CD14-positive monocyte (primary cell): ENCODE data around the gene RPA3. TPM values are rescaled to one million over a fixed set of nuclear protein-coding genes. Genes with fewer than 3 reads are reported as not detected.

Experiments
- DNase-seq, 3 donors: peaks; one replicate each; pipeline ENCODE4 v3.0.0-alpha.2; 2011 to 2022
- H2AFZ ChIP-seq: 2 replicates; pipeline ENCODE4 v1.6.0; 2012; ENCODE audit warnings: mild to moderate bottlenecking, low read depth, low read length, inconsistent platforms; ENCODE audit not compliant: insufficient read depth, poor library complexity, severe bottlenecking
- H3K27ac ChIP-seq, 2 donors: 1 replicate in 1 of 2; 2 replicates in 1 of 2; pipeline ENCODE4 v1.5.1; 2012 to 2013; ENCODE audit warnings: low read length in 2 of 2, control low read depth in 1 of 2, inconsistent platforms in 1 of 2, low read depth in 1 of 2, mild to moderate bottlenecking in 1 of 2
- H3K27me3 ChIP-seq, 2 donors: one replicate each; pipeline versions ENCODE4 v1.6.0 to v1.6.1; 2011 to 2013; ENCODE audit warnings: low read length in 2 of 2; ENCODE audit not compliant: control insufficient read depth in 2 of 2, insufficient read depth in 2 of 2
- H3K36me3 ChIP-seq, 2 donors: replicated peaks in 1 of 2; 1 replicate in 1 of 2; 2 replicates in 1 of 2; pipeline versions ENCODE4 v1.5.1 to v1.6.1; 2012 to 2013; ENCODE audit warnings: low read length in 2 of 2, control low read depth in 1 of 2, inconsistent platforms in 1 of 2, mild to moderate bottlenecking in 1 of 2; ENCODE audit not compliant: insufficient read depth in 2 of 2, control insufficient read depth in 1 of 2
- H3K4me1 ChIP-seq, 2 donors: 1 replicate in 1 of 2; 2 replicates in 1 of 2; pipeline versions ENCODE4 v1.5.1 to v1.6.1; 2012 to 2013; ENCODE audit warnings: low read length in 2 of 2, control low read depth in 1 of 2, inconsistent platforms in 1 of 2, mild to moderate bottlenecking in 1 of 2, moderate library complexity in 1 of 2; ENCODE audit not compliant: insufficient read depth in 2 of 2, control insufficient read depth in 1 of 2
- H3K4me2 ChIP-seq: replicated peaks from 2 replicates; pipeline ENCODE3; 2012; ENCODE audit warnings: low read length, moderate library complexity, mild to moderate bottlenecking; ENCODE audit not compliant: poor library complexity, severe bottlenecking; ENCODE audit errors: extremely low read depth
- H3K4me3 ChIP-seq, 3 experiments: fragments of 200-600 bp in 1 of 3; sonication (generic) in 1 of 3; replicated peaks in 1 of 3; 1 replicate in 2 of 3; 2 replicates in 1 of 3; pipeline ENCODE4 v1.5.1; 2011 to 2013; ENCODE audit warnings: low read length in 3 of 3, mild to moderate bottlenecking in 3 of 3, control low read depth in 2 of 3, low read depth in 2 of 3, inconsistent platforms in 1 of 3, moderate library complexity in 1 of 3
- H3K79me2 ChIP-seq: 2 replicates; pipeline ENCODE4 v1.6.0; 2012; ENCODE audit warnings: mild to moderate bottlenecking, control low read depth, inconsistent platforms, low read length, moderate library complexity; ENCODE audit not compliant: insufficient read depth
- H3K9ac ChIP-seq: 2 replicates; pipeline ENCODE4 v1.6.0; 2017; ENCODE audit warnings: low read length, mild to moderate bottlenecking; ENCODE audit not compliant: insufficient read depth, poor library complexity, severe bottlenecking
- H3K9me3 ChIP-seq, 2 donors: replicated peaks in 1 of 2; 1 replicate in 1 of 2; 2 replicates in 1 of 2; pipeline versions ENCODE4 v1.5.1 to v1.6.1; 2012 to 2013; ENCODE audit warnings: low read length in 2 of 2, control low read depth in 1 of 2; ENCODE audit not compliant: control insufficient read depth in 1 of 2, insufficient read depth in 1 of 2
- H4K20me1 ChIP-seq: 2 replicates; pipeline ENCODE4 v1.6.0; 2012; ENCODE audit warnings: mild to moderate bottlenecking, low read length, control low read depth, moderate library complexity; ENCODE audit not compliant: insufficient read depth
- H3K27ac Mint-ChIP-seq, 7 donors: one replicate each; pipeline ENCODE4 v1.8.0; 2020; ENCODE audit warnings: mild to moderate bottlenecking in 7 of 7, mixed read lengths in 7 of 7, moderate library complexity in 6 of 7, inconsistent platforms in 2 of 7
- H3K27me3 Mint-ChIP-seq, 3 donors: one replicate each; pipeline ENCODE4 v1.8.0; 2021 to 2022; ENCODE audit warnings: low read depth in 3 of 3, mild to moderate bottlenecking in 3 of 3, mixed read lengths in 3 of 3, moderate library complexity in 3 of 3, inconsistent platforms in 1 of 3
- H3K36me3 Mint-ChIP-seq, 2 donors: one replicate each; pipeline ENCODE4 v1.8.0; 2020; ENCODE audit warnings: mixed read lengths in 2 of 2, inconsistent platforms in 1 of 2, mild to moderate bottlenecking in 1 of 2
- H3K4me1 Mint-ChIP-seq: one replicate; pipeline ENCODE4 v1.8.0; 2020; ENCODE audit warnings: mild to moderate bottlenecking, mixed read lengths
- H3K4me3 Mint-ChIP-seq, 2 donors: one replicate each; pipeline ENCODE4 v1.8.0; 2020; ENCODE audit warnings: mild to moderate bottlenecking in 2 of 2, mixed read lengths in 2 of 2, moderate library complexity in 1 of 2
- H3K9me3 Mint-ChIP-seq, 7 donors: one replicate each; pipeline ENCODE4 v1.8.0; 2020 to 2022; ENCODE audit warnings: mixed read lengths in 7 of 7, mild to moderate bottlenecking in 6 of 7, moderate library complexity in 6 of 7, inconsistent platforms in 2 of 7
- CTCF ChIP-seq: fragments of 200-600 bp; IDR thresholded peaks from one replicate; pipeline ENCODE4 v1.8.0; 2022; ENCODE audit warnings: antibody characterized with exemption, mild to moderate bottlenecking
- WGBS: methylation state at CpG from one replicate; pipeline ENCODE4 v1.1.5; 2013; ENCODE audit warnings: missing lambda C conversion rate; ENCODE audit not compliant: insufficient coverage; 5-methylcytosine and 5-hydroxymethylcytosine counted together
- intact Hi-C, 2 donors: fragments of 100-400 bp; cut with micrococcal nuclease; formaldehyde crosslinking; loops; one replicate each; pipeline versions ENCODE4 v1.15.0 to v1.15.1; 2023
- polyA plus RNA-seq, 3 donors: library from polyadenylated mRNA; depleted of rRNA in 1 of 3; unstranded in 2 of 3; stranded (reverse) in 1 of 3; fragments of 300-500 nt in 2 of 3; fragments of >200 nt in 1 of 3; fragmentation: Illumina TruSeq in 2 of 3; gene quantifications; 1 replicate in 2 of 3; 2 replicates in 1 of 3; pipeline ENCODE4 v1.2.3, GENCODE V29; 2012 to 2021

Gene RPA3
- polyA plus RNA-seq, 3 donors: 6.2 to 50.5 (median 44.7) TPM

DNA sequence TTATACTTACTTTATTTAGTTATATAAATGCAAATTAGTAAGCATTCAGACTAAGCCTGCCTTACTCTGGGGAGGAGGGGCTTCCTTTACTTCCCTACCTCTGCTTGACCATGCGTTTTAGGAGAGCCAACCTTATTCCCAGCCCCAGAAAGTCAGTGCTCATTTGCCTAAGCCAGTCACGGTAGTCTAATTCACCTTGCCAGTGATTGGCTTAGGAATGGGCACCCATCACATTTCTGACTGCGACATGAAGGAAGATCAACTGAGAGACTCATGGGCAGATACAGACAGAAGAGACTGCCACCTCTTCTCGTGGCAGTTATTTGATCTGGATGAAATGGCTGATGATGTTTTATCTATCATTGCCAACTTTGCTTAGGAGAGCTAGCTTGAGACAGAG, 29.5 kb downstream of the RPA3 start:
- Histone ChIP-seq H2AFZ (no peak overlapping the region), H3K27ac (no peak overlapping the region), H3K79me2 (no peaks in the 10 kb centered on the region), H3K4me2 (no peak overlapping the region), H3K4me3 (no peak overlapping the region), H3K9me3 (no peaks in the 10 kb centered on the region), H3K4me1 (no peaks in the 10 kb centered on the region), H3K9ac (no peak overlapping the region), H4K20me1 (no peaks in the 10 kb centered on the region), H3K27me3 (no peaks in the 10 kb centered on the region), H3K36me3 (no peaks in the 10 kb centered on the region)
- no peak for TF ChIP-seq CTCF
- peaks cover 0 to 7% of the 10 kb centered on the region in 2 donors for H3K36me3 Mint-ChIP-seq
- H3K4me3 Mint-ChIP-seq: no peak overlapping the region
- DNase-seq: no peak
- H3K27ac Mint-ChIP-seq: no peak overlapping the region
- H3K9me3 Mint-ChIP-seq: no peaks in the 10 kb centered on the region
- 96% methylated on average over 3 of the region's 4 CpGs for WGBS
- no peaks in the 10 kb centered on the region for H3K27me3 Mint-ChIP-seq
- peaks cover 7% of the 10 kb centered on the region for H3K4me1 Mint-ChIP-seq
- intact Hi-C loops: no loop called here

DNA sequence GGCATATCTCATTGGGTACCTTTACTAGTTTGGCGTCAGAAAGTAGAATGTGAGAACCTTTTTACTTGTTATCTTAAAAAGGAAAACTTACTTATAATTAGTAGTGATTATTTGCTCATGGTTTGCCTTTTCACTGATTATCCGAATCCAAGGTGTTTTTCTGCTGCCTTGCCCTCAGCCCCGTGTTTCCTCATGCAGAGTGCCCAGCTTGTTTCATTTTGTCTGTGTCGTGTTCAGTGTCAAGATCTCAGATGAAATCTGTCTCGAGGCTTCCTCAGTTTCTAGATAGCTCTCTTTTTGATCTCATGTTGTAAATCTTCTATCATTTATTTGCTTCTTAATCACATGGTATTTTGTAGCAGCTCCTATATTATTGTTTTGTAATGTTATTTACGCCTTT, 30.1 kb downstream of the RPA3 start:
- no peaks in the 10 kb centered on the region for H3K9me3 Mint-ChIP-seq
- no peak overlapping the region for H3K4me3 Mint-ChIP-seq
- WGBS: 29% methylated on average over 2 of the region's 6 CpGs

More for the DNA sequence above, 30.1 kb downstream of the RPA3 start:
- Histone ChIP-seq H3K36me3 (no peaks in the 10 kb centered on the region), H3K4me2 (no peak overlapping the region), H3K9me3 (no peaks in the 10 kb centered on the region), H3K4me3 (no peak overlapping the region), H3K79me2 (no peaks in the 10 kb centered on the region), H3K4me1 (no peaks in the 10 kb centered on the region), H2AFZ (no peak overlapping the region), H4K20me1 (no peaks in the 10 kb centered on the region), H3K27ac (no peak overlapping the region), H3K27me3 (no peaks in the 10 kb centered on the region), H3K9ac (no peak overlapping the region)
- intact Hi-C loops: no loop called here
- TF ChIP-seq CTCF: no peak
- Mint-ChIP-seq H3K27ac (no peak overlapping the region), H3K4me1 (peaks cover 7% of the 10 kb centered on the region), H3K27me3 (no peaks in the 10 kb centered on the region), H3K36me3 (peaks cover 0 to 7% of the 10 kb centered on the region in 2 donors)
- no peak for DNase-seq
